22Rv1 (cell line): ENCODE data around the gene NUP98.

Source experiments
- ZFX ChIP-seq: fragments of 450-650 bp; IDR thresholded peaks from 2 replicates; pipeline ENCODE4 v1.6.1; 2017; ENCODE audit warnings: antibody characterized with exemption, borderline replicate concordance
- TF ChIP-seq, protein P1 (sequence below): fragments of 450-650 bp; IDR thresholded peaks from 2 replicates; pipeline ENCODE4 v1.5.1; 2017; ENCODE audit warnings: mild to moderate bottlenecking

DNA sequence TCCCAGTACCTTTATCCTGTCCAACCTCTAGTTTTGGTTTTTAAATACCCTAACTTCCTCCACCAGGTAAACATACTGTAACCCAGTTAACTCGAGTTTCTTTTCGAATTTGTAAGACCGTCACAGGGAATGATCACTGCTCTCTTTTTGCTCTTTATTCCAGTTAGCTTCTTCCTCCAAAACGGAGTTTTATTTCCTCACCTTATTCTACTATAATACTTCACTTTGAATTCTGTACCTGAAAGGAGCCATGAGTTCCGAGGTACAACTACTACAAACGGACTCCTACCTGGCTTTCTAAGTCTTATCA lies 1.4 kb downstream of the NUP98 start:
- TF ChIP-seq, protein P1, sequence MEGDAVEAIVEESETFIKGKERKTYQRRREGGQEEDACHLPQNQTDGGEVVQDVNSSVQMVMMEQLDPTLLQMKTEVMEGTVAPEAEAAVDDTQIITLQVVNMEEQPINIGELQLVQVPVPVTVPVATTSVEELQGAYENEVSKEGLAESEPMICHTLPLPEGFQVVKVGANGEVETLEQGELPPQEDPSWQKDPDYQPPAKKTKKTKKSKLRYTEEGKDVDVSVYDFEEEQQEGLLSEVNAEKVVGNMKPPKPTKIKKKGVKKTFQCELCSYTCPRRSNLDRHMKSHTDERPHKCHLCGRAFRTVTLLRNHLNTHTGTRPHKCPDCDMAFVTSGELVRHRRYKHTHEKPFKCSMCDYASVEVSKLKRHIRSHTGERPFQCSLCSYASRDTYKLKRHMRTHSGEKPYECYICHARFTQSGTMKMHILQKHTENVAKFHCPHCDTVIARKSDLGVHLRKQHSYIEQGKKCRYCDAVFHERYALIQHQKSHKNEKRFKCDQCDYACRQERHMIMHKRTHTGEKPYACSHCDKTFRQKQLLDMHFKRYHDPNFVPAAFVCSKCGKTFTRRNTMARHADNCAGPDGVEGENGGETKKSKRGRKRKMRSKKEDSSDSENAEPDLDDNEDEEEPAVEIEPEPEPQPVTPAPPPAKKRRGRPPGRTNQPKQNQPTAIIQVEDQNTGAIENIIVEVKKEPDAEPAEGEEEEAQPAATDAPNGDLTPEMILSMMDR = no peak
- TF ChIP-seq ZFX = no peak
